Body of pancreas (tissue), 4 donors: Measurements from ENCODE around the gene FPR1.

Source experiments
- CTCF ChIP-seq, 7 experiments: fragments of 450-650 bp in 4 of 7; fragments of 200-600 bp in 3 of 7; sonication (generic) in 3 of 7; IDR thresholded peaks; one replicate each; pipeline ENCODE4 v1.5.1; 2016 to 2019; ENCODE audit warnings: antibody characterized with exemption in 7 of 7
- POLR2A ChIP-seq, 3 donors: fragments of 450-650 bp; IDR thresholded peaks; one replicate each; pipeline ENCODE4 v1.6.1; 2016; ENCODE audit warnings: antibody characterized with exemption in 3 of 3, mild to moderate bottlenecking in 2 of 3

- TF ChIP-seq CTCF (IDR thresholded peaks at IDR 0.05): no peak
- no peak for TF ChIP-seq POLR2A (IDR thresholded peaks at IDR 0.05)
These were observed 10.0 kb upstream of the FPR1 start for GRCh38 chr19:51761696-51762095.
